HEK293T (cell line): Measurements from ENCODE around the gene PRSS27.

Experiments used
- ARNT ChIP-seq: fragments of 450-650 bp; IDR thresholded peaks from 2 replicates; pipeline ENCODE4 v1.6.1; 2017; ENCODE audit warnings: mild to moderate bottlenecking
- BHLHE40 ChIP-seq: fragments of 450-650 bp; IDR thresholded peaks from 2 replicates; pipeline ENCODE4 v1.6.1; 2016; ENCODE audit warnings: mild to moderate bottlenecking, moderate library complexity, borderline replicate concordance
- FOXA1 ChIP-seq: fragments of 450-650 bp; IDR thresholded peaks from 2 replicates; pipeline ENCODE4 v1.6.1; 2016; ENCODE audit warnings: mild to moderate bottlenecking
- FOXM1 ChIP-seq: fragments of 450-650 bp; IDR thresholded peaks from 2 replicates; pipeline ENCODE4 v1.6.1; 2017; ENCODE audit warnings: mild to moderate bottlenecking, borderline replicate concordance
- LEF1 ChIP-seq: fragments of 450-650 bp; IDR thresholded peaks from 2 replicates; pipeline ENCODE4 v1.6.1; 2017; ENCODE audit warnings: mild to moderate bottlenecking, borderline replicate concordance
- SP1 ChIP-seq: fragments of 450-650 bp; IDR thresholded peaks from 2 replicates; pipeline ENCODE4 v1.6.1; 2017
- SUZ12 ChIP-seq: fragments of 450-650 bp; IDR thresholded peaks from 2 replicates; pipeline ENCODE4 v1.6.1; 2016; ENCODE audit warnings: mild to moderate bottlenecking
- TARDBP ChIP-seq: fragments of 450-650 bp; IDR thresholded peaks from 2 replicates; pipeline ENCODE4 v1.6.1; 2016
- ZNF384 ChIP-seq: fragments of 450-650 bp; IDR thresholded peaks from 2 replicates; pipeline ENCODE4 v1.6.1; 2016

- TF ChIP-seq FOXA1 (no peak), ARNT (no peak), ZNF384 (no peak), FOXM1 (no peak), BHLHE40 (no peak), SP1 (no peak), LEF1 (no peak), TARDBP (no peak), SUZ12 (no peak)
These were observed 41.4 kb upstream of the PRSS27 start for GRCh38 chr16:2761472-2761871.
